Measurements from ENCODE around the gene GPR18. TPM values are rescaled to one million over a fixed set of nuclear protein-coding genes. Genes with fewer than 3 reads are reported as not detected.

Gene GPR18
- total RNA-seq, 1 donor from 2014 or later = 0.59 TPM

DNA sequence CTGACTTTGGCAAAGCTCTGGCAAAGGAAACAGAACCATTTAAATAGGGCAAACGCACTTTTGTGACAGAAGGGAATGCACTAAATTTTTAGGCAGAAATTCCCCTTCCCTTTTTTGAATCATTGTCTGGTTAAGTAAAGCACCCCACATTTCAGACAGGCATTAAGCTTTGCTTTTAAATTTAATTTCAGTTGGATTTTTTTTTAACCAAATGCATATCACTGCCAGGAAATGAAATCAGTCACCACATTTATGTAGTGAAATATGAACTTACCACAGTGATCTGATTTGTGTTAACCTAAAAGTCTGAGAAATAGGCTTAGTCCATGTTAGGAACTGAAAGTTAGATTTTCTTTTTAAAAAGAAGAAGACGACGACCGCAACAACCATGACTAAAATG lies 38.2 kb upstream of the GPR18 start:
- no peak for TF ChIP-seq EZH2 (IDR thresholded peaks at IDR 0.05; ENCODE audit: insufficient read depth, low read length)
- H3K36me3 ChIP-seq (ENCODE audit: insufficient read depth, low read length) = no peaks in the 10 kb centered on the region
- H3K27me3 Mint-ChIP-seq (ENCODE audit: low read depth, unreplicated experiment) = no peaks in the 10 kb centered on the region
- H3K4me1 ChIP-seq (ENCODE audit: insufficient read depth, low read length) = peaks cover 3% of the 10 kb centered on the region
- H3K4me3 ChIP-seq (ENCODE audit: insufficient read depth, low read depth, low read length) = no peak overlapping the region
- peak overlapping the region; percentile 16 for H3K4me2 ChIP-seq (ENCODE audit: low read length)
- H3K9me3 Mint-ChIP-seq (ENCODE audit: unreplicated experiment) = no peaks in the 10 kb centered on the region
- H3K9me3 ChIP-seq (ENCODE audit: insufficient read depth, low read depth, low read length) = no peaks in the 10 kb centered on the region
- peak overlapping the region; percentile 16 for H3K27ac Mint-ChIP-seq (ENCODE audit: unreplicated experiment)
- DNase-seq (ENCODE audit: low read depth) = no peak
- H3K27me3 ChIP-seq (ENCODE audit: insufficient read depth, low read length) = no peaks in the 10 kb centered on the region
- H3K27ac ChIP-seq (ENCODE audit: low read depth, low read length) = no peak overlapping the region
- H3K36me3 Mint-ChIP-seq (ENCODE audit: low read depth, unreplicated experiment) = no peaks in the 10 kb centered on the region
- FAIRE-seq = peak; percentile 58
- peaks cover 13% of the 10 kb centered on the region for H4K20me1 ChIP-seq (ENCODE audit: insufficient read depth, low read length)
- no peak overlapping the region for H3K9ac ChIP-seq (ENCODE audit: low read length)
- no peak overlapping the region for H3K4me3 Mint-ChIP-seq (ENCODE audit: unreplicated experiment)
- no peaks in the 10 kb centered on the region for H3K79me2 ChIP-seq (ENCODE audit: insufficient read depth, low read length)
- H3K4me1 Mint-ChIP-seq (ENCODE audit: low read depth, unreplicated experiment) = peaks cover 35% of the 10 kb centered on the region
- H2AFZ ChIP-seq (ENCODE audit: low read depth, low read length) = no peak overlapping the region

DNA sequence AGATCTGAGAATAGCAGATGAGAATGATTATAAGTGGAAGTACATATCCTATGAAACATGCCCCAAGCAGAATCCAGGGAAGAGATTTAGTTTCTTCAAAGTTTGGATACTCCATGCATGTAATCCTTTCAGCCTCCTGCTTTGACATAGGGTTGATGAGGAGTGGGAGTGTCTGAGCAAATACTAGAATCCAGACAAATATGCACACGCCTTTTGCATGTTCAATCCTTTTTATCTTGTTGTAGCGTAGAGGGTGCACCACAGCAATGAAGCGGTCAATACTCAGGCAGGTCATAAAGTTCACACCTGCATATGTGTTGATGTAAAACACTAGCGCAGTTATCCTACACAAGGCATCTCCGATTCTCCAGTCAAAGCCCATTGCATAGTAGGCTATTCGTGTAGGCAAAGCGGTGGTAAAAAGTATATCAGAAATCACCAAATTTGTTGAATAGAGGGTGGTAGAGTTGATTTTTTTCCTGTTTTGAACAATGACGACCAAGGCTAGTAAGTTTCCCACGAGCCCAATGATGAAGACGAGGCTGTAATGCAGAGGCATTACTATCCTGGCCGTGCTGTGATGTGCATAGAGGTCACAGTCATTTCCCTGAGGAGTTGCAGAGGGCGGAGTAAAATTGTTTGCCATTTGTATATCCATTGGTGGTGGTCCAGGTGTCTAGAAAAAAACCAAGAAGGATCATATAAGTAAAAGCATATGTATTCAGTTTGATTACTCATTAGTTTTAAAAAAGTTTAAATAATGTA lies 37.5 kb upstream of the GPR18 start:
- Mint-ChIP-seq H3K4me1 (ENCODE audit: low read depth, unreplicated experiment) (peaks cover 35% of the 10 kb centered on the region), H3K9me3 (ENCODE audit: unreplicated experiment) (no peaks in the 10 kb centered on the region), H3K36me3 (ENCODE audit: low read depth, unreplicated experiment) (peaks cover 3% of the 10 kb centered on the region), H3K4me3 (ENCODE audit: unreplicated experiment) (no peak overlapping the region), H3K27me3 (ENCODE audit: low read depth, unreplicated experiment) (no peaks in the 10 kb centered on the region), H3K27ac (ENCODE audit: unreplicated experiment) (no peak overlapping the region)
- TF ChIP-seq EZH2 (IDR thresholded peaks at IDR 0.05; ENCODE audit: insufficient read depth, low read length) = no peak
- TF ChIP-seq, protein P1, sequence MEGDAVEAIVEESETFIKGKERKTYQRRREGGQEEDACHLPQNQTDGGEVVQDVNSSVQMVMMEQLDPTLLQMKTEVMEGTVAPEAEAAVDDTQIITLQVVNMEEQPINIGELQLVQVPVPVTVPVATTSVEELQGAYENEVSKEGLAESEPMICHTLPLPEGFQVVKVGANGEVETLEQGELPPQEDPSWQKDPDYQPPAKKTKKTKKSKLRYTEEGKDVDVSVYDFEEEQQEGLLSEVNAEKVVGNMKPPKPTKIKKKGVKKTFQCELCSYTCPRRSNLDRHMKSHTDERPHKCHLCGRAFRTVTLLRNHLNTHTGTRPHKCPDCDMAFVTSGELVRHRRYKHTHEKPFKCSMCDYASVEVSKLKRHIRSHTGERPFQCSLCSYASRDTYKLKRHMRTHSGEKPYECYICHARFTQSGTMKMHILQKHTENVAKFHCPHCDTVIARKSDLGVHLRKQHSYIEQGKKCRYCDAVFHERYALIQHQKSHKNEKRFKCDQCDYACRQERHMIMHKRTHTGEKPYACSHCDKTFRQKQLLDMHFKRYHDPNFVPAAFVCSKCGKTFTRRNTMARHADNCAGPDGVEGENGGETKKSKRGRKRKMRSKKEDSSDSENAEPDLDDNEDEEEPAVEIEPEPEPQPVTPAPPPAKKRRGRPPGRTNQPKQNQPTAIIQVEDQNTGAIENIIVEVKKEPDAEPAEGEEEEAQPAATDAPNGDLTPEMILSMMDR (IDR thresholded peaks at IDR 0.05; ENCODE audit: insufficient read depth, low read depth, low read length) = no peak
- no peaks in the 10 kb centered on the region for H3K27me3 ChIP-seq (ENCODE audit: insufficient read depth, low read length)
- H3K9ac ChIP-seq (ENCODE audit: low read length) = no peak overlapping the region
- FAIRE-seq = no peak
- H3K36me3 ChIP-seq (ENCODE audit: insufficient read depth, low read length) = no peaks in the 10 kb centered on the region
- H2AFZ ChIP-seq (ENCODE audit: low read depth, low read length) = no peak overlapping the region
- H3K4me1 ChIP-seq (ENCODE audit: insufficient read depth, low read length) = peaks cover 3% of the 10 kb centered on the region
- no peak overlapping the region for H3K4me2 ChIP-seq (ENCODE audit: low read length)
- H4K20me1 ChIP-seq (ENCODE audit: insufficient read depth, low read length) = peaks cover 13% of the 10 kb centered on the region
- H3K27ac ChIP-seq (ENCODE audit: low read depth, low read length) = no peak overlapping the region
- H3K4me3 ChIP-seq (ENCODE audit: insufficient read depth, low read depth, low read length) = no peak overlapping the region
- no peaks in the 10 kb centered on the region for H3K9me3 ChIP-seq (ENCODE audit: insufficient read depth, low read depth, low read length)
- no peak for DNase-seq (ENCODE audit: low read depth)
- no peaks in the 10 kb centered on the region for H3K79me2 ChIP-seq (ENCODE audit: insufficient read depth, low read length)

DNA sequence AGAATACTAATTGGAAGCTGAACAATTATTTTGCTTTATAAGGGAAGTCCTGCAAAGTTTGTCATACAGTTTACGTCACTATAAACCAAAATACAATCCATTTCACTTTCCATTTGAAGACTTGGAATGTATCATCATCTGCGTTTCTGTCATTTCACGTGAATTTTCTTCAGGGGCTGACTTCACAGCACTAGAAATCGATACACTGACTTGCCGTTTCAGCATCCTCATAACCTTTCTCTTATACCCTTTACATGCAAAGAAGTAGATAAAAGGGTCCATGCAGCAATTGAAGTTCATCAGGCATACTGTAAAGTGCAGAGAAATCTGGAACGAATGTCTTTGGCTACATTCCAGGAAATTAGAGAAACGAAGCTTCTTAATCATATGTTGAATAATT lies 36.8 kb upstream of the GPR18 start:
- no peak overlapping the region for H2AFZ ChIP-seq (ENCODE audit: low read depth, low read length)
- no peak overlapping the region for H3K9ac ChIP-seq (ENCODE audit: low read length)
- peaks cover 3% of the 10 kb centered on the region for H3K4me1 ChIP-seq (ENCODE audit: insufficient read depth, low read length)
- Mint-ChIP-seq H3K4me1 (ENCODE audit: low read depth, unreplicated experiment) (peaks cover 29% of the 10 kb centered on the region), H3K27me3 (ENCODE audit: low read depth, unreplicated experiment) (no peaks in the 10 kb centered on the region), H3K4me3 (ENCODE audit: unreplicated experiment) (no peak overlapping the region), H3K9me3 (ENCODE audit: unreplicated experiment) (no peaks in the 10 kb centered on the region), H3K27ac (ENCODE audit: unreplicated experiment) (no peak overlapping the region), H3K36me3 (ENCODE audit: low read depth, unreplicated experiment) (peaks cover 3% of the 10 kb centered on the region)
- no peak for TF ChIP-seq EZH2 (IDR thresholded peaks at IDR 0.05; ENCODE audit: insufficient read depth, low read length)
- TF ChIP-seq, protein P1 (IDR thresholded peaks at IDR 0.05; ENCODE audit: insufficient read depth, low read depth, low read length) = no peak
- FAIRE-seq (no peak), DNase-seq (ENCODE audit: low read depth) (no peak)
- peaks cover 13% of the 10 kb centered on the region for H4K20me1 ChIP-seq (ENCODE audit: insufficient read depth, low read length)
- no peaks in the 10 kb centered on the region for H3K9me3 ChIP-seq (ENCODE audit: insufficient read depth, low read depth, low read length)
- no peak overlapping the region for H3K4me3 ChIP-seq (ENCODE audit: insufficient read depth, low read depth, low read length)
- no peaks in the 10 kb centered on the region for H3K79me2 ChIP-seq (ENCODE audit: insufficient read depth, low read length)
- no peaks in the 10 kb centered on the region for H3K36me3 ChIP-seq (ENCODE audit: insufficient read depth, low read length)
- no peaks in the 10 kb centered on the region for H3K27me3 ChIP-seq (ENCODE audit: insufficient read depth, low read length)
- no peak overlapping the region for H3K27ac ChIP-seq (ENCODE audit: low read depth, low read length)
- H3K4me2 ChIP-seq (ENCODE audit: low read length) = no peak overlapping the region

Data from astrocyte (in vitro differentiated cells and primary cell).